ENCODE results near the gene GRIA1.

DNA sequence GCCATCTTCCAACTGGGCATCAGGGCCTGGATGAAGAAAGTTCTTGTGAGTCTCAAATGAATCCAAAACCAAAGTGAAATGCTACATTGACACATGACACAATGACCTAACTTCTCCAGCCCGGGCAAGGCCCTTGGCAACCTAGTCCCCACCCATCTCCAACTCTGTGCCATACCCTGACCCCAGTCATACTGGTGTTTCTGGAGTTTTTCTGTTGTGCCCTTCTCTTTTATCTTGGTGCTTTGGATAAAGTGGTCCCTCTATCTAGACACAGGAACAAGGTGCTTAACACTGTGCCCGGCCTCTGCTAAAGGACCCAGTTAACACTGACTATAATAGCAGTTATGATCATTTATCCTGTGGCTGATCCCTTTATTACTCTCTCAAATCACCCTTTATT lies 149.8 kb downstream of the GRIA1 start:
- TF ChIP-seq BHLHE40 (IDR thresholded peaks at IDR 0.05; ENCODE audit: borderline replicate concordance) (no peak), NFRKB (IDR thresholded peaks at IDR 0.05) (no peak), CTBP1 (IDR thresholded peaks at IDR 0.05; ENCODE audit: borderline replicate concordance) (no peak), SUZ12 (IDR thresholded peaks at IDR 0.05) (no peak), TARDBP (IDR thresholded peaks at IDR 0.05) (no peak), SP1 (IDR thresholded peaks at IDR 0.05) (no peak), ELF4 (IDR thresholded peaks at IDR 0.05) (no peak), L3MBTL2 (conservative IDR thresholded peaks at IDR 0.05) (no peak), FOXM1 (IDR thresholded peaks at IDR 0.05; ENCODE audit: borderline replicate concordance) (no peak), HDGF (IDR thresholded peaks at IDR 0.05; ENCODE audit: borderline replicate concordance) (no peak), ARNT (IDR thresholded peaks at IDR 0.05) (no peak)
- TF ChIP-seq, protein P1, sequence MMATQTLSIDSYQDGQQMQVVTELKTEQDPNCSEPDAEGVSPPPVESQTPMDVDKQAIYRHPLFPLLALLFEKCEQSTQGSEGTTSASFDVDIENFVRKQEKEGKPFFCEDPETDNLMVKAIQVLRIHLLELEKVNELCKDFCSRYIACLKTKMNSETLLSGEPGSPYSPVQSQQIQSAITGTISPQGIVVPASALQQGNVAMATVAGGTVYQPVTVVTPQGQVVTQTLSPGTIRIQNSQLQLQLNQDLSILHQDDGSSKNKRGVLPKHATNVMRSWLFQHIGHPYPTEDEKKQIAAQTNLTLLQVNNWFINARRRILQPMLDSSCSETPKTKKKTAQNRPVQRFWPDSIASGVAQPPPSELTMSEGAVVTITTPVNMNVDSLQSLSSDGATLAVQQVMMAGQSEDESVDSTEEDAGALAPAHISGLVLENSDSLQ (IDR thresholded peaks at IDR 0.05) = no peak

All from HEK293T (cell line).